GM21717 (cell line): ENCODE results near the gene GTF3C6.
A peak's percentile ranks its signal among the peaks of the same experiment; 100 is the strongest.
"Not testable (repeated sequence)": the region's sequence is repeated elsewhere in the genome, so short reads cannot be mapped to it uniquely, and the experiment has no call there.

ENCODE experiments used
- ATAC-seq: cut with Tn5 transposase; IDR thresholded peaks from one replicate; pipeline ENCODE4 v1.9.1; 2021; ENCODE audit warnings: mild to moderate bottlenecking, moderate library complexity; ENCODE audit not compliant: unreplicated experiment

GTF3C6 gene

GRCh38 chr6:110958329-110959192 is at the start of gene GTF3C6:
TSS of gene GTF3C6 (plus strand) at chr6:110958706. CDS start at chr6:110958770, 64 bp downstream.
- ATAC-seq = peak; percentile 98

GRCh38 chr6:110930781-110931180 is 27.7 kb upstream of the GTF3C6 start:
- ATAC-seq = no peak

GRCh38 chr6:110933912-110934311 is 24.6 kb upstream of the GTF3C6 start:
- no peak for ATAC-seq

GRCh38 chr6:110934381-110934898 is 24.1 kb upstream of the GTF3C6 start:
- ATAC-seq = no peak

- no peak for ATAC-seq
Measured at GRCh38 chr6:110935171-110935570, 23.3 kb upstream of the GTF3C6 start.

- ATAC-seq = no peak
Measured at GRCh38 chr6:110938171-110938570, 20.3 kb upstream of the GTF3C6 start.

- ATAC-seq = no peak
Measured at GRCh38 chr6:110939429-110940200, 18.9 kb upstream of the GTF3C6 start.

- ATAC-seq = peak; percentile 99
Measured at GRCh38 chr6:110944681-110945151, 13.8 kb upstream of the GTF3C6 start.

GRCh38 chr6:110946498-110946897 is 12.0 kb upstream of the GTF3C6 start:
- no peak for ATAC-seq

- no peak for ATAC-seq
Measured at GRCh38 chr6:110949679-110950285, 8.7 kb upstream of the GTF3C6 start.

- no peak for ATAC-seq
Measured at GRCh38 chr6:110950440-110950839, 8.1 kb upstream of the GTF3C6 start.

- no peak for ATAC-seq
Measured at GRCh38 chr6:110951008-110951407, 7.5 kb upstream of the GTF3C6 start.

- no peak for ATAC-seq
Measured at GRCh38 chr6:110951986-110952794, 6.3 kb upstream of the GTF3C6 start.

GRCh38 chr6:110953633-110954303 is 4.7 kb upstream of the GTF3C6 start:
- ATAC-seq = no peak

GRCh38 chr6:110960014-110960390 is 1.5 kb downstream of the GTF3C6 start:
- no peak for ATAC-seq

- ATAC-seq = not testable (repeated sequence)
Measured at GRCh38 chr6:110962636-110963035, 4.1 kb downstream of the GTF3C6 start.

- no peak for ATAC-seq
Measured at GRCh38 chr6:110965629-110966229, 7.2 kb downstream of the GTF3C6 start.

- not testable (repeated sequence) for ATAC-seq
Measured at GRCh38 chr6:110968661-110969060, 10.2 kb downstream of the GTF3C6 start.

GRCh38 chr6:110971468-110971867 is 13.0 kb downstream of the GTF3C6 start:
- ATAC-seq = no peak
